Measurements from ENCODE around the gene PLXNA3. TPM values are rescaled to one million over a fixed set of nuclear protein-coding genes. Genes with fewer than 3 reads are reported as not detected.

The PLXNA3 gene
- total RNA-seq, 1 experiment from 2014 or later: 89.3 TPM

- Histone ChIP-seq H3K9me3 (ENCODE audit: control insufficient read depth in 1 of 2, insufficient read depth in 1 of 2, low read depth in 1 of 2, low read length in 2 of 2) (no peaks in the 10 kb centered on the region), H3K9me2 (ENCODE audit: insufficient read depth) (no peaks in the 10 kb centered on the region), H3K27me3 (ENCODE audit: insufficient read depth, low read length) (no peaks in the 10 kb centered on the region), H3K36me3 (ENCODE audit: control insufficient read depth in 1 of 2, insufficient read depth in 2 of 2, low read length in 2 of 2) (peaks cover 0 to 10% of the 10 kb centered on the region in 2 experiments; a peak in 1 of 4 replicates), H2AFZ (ENCODE audit: low read depth, low read length, poor library complexity, severe bottlenecking) (no peak overlapping the region), H4K20me1 (ENCODE audit: insufficient read depth) (no peaks in the 10 kb centered on the region), H3K27ac (ENCODE audit: low read depth, low read length) (no peak overlapping the region), H3K9ac (ENCODE audit: low read length) (no peak overlapping the region), H3K4me1 (ENCODE audit: control insufficient read depth in 1 of 2, insufficient read depth in 2 of 2, low read length in 2 of 2) (peaks cover 10 to 32% of the 10 kb centered on the region in 2 experiments), H3K79me2 (ENCODE audit: insufficient read depth, low read length) (peaks cover 15% of the 10 kb centered on the region), H3K4me3 (replicated peaks in 1 of 2; ENCODE audit: low read depth in 1 of 2, low read length in 2 of 2) (no peak overlapping the region), H3K4me2 (ENCODE audit: low read length) (no peak overlapping the region)
- BruUV-seq (replicated peaks): no TSS peak
- ATAC-seq: no peak
- ChIA-PET CTCF (no interaction called here), RAD21 (ENCODE audit: low non-redundant PET in 1 of 2, low total read pairs in 2 of 2, uncharacterized antibody in 2 of 2, unreplicated experiment in 2 of 2) (no interaction called here), POLR2A (no interaction called here)
- intact Hi-C loops (cut with micrococcal nuclease): no loop called here
- no peak for DNase-seq (ENCODE audit: low read depth, low spot score)
- TF ChIP-seq TCF7L2 (IDR thresholded peaks at IDR 0.05; ENCODE audit: borderline replicate concordance, extremely low read depth, insufficient read depth, insufficient read length): no peak
- no peak for TF ChIP-seq YY1 (IDR thresholded peaks at IDR 0.05; ENCODE audit: extremely low read depth, insufficient replicate concordance, low read depth, low read length)
- no peak for TF ChIP-seq JUND (IDR thresholded peaks at IDR 0.05)
- TF ChIP-seq SIN3A (IDR thresholded peaks at IDR 0.05; ENCODE audit: low read depth): no peak
- no peak for TF ChIP-seq POLR2A (IDR thresholded peaks at IDR 0.05; ENCODE audit: borderline replicate concordance, extremely low read depth, insufficient read depth, insufficient read length)
- no peak for TF ChIP-seq EZH2phosphoT487 (IDR thresholded peaks at IDR 0.05; ENCODE audit: borderline replicate concordance)
- no peak for TF ChIP-seq CEBPB (IDR thresholded peaks at IDR 0.05; ENCODE audit: low read depth)
- no peak for TF ChIP-seq MAX (IDR thresholded peaks at IDR 0.05)
- no peak for TF ChIP-seq RAD21 (IDR thresholded peaks at IDR 0.05; ENCODE audit: low read depth)
- TF ChIP-seq ELF1 (IDR thresholded peaks at IDR 0.05; ENCODE audit: borderline replicate concordance, low read depth): no peak
- TF ChIP-seq ZBTB33 (IDR thresholded peaks at IDR 0.05; ENCODE audit: extremely low read depth, insufficient replicate concordance, low read length): no peak
- no peak for TF ChIP-seq ZFX (IDR thresholded peaks at IDR 0.05)
- no peak for TF ChIP-seq CTCF (IDR thresholded peaks at IDR 0.05 in 2 of 3, conservative IDR thresholded peaks at IDR 0.05 in 1 of 3; ENCODE audit: borderline replicate concordance in 1 of 3, insufficient read depth in 1 of 3, low read depth in 2 of 3, low read length in 2 of 3)
- TF ChIP-seq ATF3 (IDR thresholded peaks at IDR 0.05): no peak
- no peak for TF ChIP-seq CBX3 (IDR thresholded peaks at IDR 0.05; ENCODE audit: low read depth)
- TF ChIP-seq FOSL1 (IDR thresholded peaks at IDR 0.05; ENCODE audit: low read depth): no peak
- no peak for TF ChIP-seq POLR2AphosphoS5 (IDR thresholded peaks at IDR 0.05; ENCODE audit: low read depth, low read length)
Measured at GRCh38 chrX:154483325-154483724, 25.2 kb downstream of the PLXNA3 start.
